Astrocyte of the cerebellum (primary cell): ENCODE measurements around the gene RBM19.

ENCODE experiments used
- DNase-seq: peaks from one replicate; pipeline ENCODE4 v3.0.0-alpha.2; 2011; ENCODE audit warnings: low read depth
- H3K4me3 ChIP-seq: 2 replicates; pipeline ENCODE4 v1.5.1; 2011; ENCODE audit warnings: mild to moderate bottlenecking, low read depth, low read length, moderate library complexity
- in situ Hi-C: cut with HindIII; loops from 2 replicates; pipeline ENCODE4 v1.10.0; 2017; ENCODE audit warnings: low sequenced_read_pairs
- TF ChIP-seq, protein P1 (sequence below): IDR thresholded peaks from 2 replicates; pipeline ENCODE4 v1.5.1; 2012; ENCODE audit warnings: low read length, low read depth, moderate library complexity, mild to moderate bottlenecking; ENCODE audit errors: missing control alignments

RBM19 gene

GRCh38 chr12:113980537-113981337 is 14.6 kb upstream of the RBM19 start:
- H3K4me3 ChIP-seq, result no peak overlapping the region
- in situ Hi-C loops, result no loop called here
- peak; percentile 51 for DNase-seq
- TF ChIP-seq, protein P1, sequence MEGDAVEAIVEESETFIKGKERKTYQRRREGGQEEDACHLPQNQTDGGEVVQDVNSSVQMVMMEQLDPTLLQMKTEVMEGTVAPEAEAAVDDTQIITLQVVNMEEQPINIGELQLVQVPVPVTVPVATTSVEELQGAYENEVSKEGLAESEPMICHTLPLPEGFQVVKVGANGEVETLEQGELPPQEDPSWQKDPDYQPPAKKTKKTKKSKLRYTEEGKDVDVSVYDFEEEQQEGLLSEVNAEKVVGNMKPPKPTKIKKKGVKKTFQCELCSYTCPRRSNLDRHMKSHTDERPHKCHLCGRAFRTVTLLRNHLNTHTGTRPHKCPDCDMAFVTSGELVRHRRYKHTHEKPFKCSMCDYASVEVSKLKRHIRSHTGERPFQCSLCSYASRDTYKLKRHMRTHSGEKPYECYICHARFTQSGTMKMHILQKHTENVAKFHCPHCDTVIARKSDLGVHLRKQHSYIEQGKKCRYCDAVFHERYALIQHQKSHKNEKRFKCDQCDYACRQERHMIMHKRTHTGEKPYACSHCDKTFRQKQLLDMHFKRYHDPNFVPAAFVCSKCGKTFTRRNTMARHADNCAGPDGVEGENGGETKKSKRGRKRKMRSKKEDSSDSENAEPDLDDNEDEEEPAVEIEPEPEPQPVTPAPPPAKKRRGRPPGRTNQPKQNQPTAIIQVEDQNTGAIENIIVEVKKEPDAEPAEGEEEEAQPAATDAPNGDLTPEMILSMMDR, result peak; percentile 98

- H3K4me3 ChIP-seq, result no peak overlapping the region
- TF ChIP-seq, protein P1, result no peak
- no peak for DNase-seq
- in situ Hi-C loops, result no loop called here
Observed at GRCh38 chr12:113980054-113980453, 13.9 kb upstream of the RBM19 start.

- TF ChIP-seq, protein P1, result no peak
- in situ Hi-C loops, result no loop called here
- H3K4me3 ChIP-seq, result no peak overlapping the region
- DNase-seq, result no peak
Observed at GRCh38 chr12:113978080-113978479, 12.0 kb upstream of the RBM19 start.

DNA sequence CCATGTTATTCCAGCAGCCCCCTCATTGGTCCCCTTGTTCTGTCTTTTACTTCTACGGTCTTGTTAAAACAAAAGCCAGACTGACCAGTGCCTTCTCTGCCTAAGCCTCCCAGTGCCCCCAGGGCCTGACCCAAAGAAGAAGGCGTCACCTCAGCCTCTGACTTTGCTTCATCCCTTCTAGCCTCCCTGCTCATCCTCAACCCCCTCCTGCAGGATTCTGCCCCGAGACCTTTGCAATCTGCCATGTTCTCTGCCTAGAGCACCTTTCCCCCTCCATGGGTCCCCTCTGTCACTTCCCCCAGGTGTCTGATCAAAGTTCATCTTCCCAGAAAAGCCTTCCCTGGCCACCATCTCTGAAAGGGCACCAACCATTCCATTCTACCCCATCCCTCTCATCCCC is 7.9 kb upstream of the RBM19 start:
- TF ChIP-seq, protein P1, result no peak
- in situ Hi-C loops, result no loop called here
- no peak overlapping the region for H3K4me3 ChIP-seq
- no peak for DNase-seq

DNA sequence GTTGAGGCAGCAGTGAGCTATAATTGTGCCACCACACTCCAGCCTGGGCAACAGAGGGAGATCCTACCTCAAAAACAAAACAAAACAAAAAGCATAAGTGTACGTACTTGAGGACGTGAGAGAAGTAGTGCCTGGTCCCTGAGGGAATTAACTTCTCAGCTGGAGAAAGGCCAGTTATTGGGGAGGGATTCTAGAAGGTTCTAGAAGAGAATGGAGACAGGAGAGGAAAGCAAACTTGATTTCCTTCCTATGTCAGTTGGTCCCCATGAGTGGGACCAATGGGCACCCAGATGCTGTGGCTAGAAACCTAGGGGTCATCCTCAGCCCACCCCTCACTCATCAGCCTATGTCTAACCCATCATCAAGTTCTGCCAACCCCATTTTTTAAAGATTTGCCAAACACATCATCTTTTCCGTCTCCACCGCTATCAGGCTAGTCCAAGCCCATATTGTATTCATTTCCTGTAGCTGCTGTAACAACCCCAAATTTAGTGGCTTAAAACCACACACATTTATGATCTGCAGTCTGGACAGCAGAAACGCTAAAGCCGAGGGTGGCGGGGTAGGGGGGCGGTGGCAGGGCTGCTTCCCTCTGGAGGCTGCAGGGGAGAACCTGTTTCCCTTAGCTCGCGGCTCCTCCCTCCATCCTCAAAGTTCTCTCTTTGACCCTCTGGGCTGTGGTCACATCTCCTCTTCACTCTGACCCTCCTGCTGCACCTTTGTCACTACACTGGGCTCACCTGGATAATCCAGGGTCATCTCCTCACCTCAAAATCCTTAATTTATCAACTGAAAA is 7.2 kb upstream of the RBM19 start:
- TF ChIP-seq, protein P1, result no peak
- no peak for DNase-seq
- H3K4me3 ChIP-seq, result no peak overlapping the region
- in situ Hi-C loops, result no loop called here

GRCh38 chr12:113971392-113971791 is 5.3 kb upstream of the RBM19 start:
- no peak for DNase-seq
- no peak overlapping the region for H3K4me3 ChIP-seq
- TF ChIP-seq, protein P1, result no peak
- in situ Hi-C loops, result no loop called here
